Ishikawa (cell line): ENCODE results near the gene BFSP1.

Experiments
- CEBPB ChIP-seq: IDR thresholded peaks from 2 replicates; pipeline ENCODE4 v1.6.1; 2012
- CREB1 ChIP-seq: IDR thresholded peaks from 2 replicates; pipeline ENCODE4 v1.6.1; 2012; ENCODE audit warnings: low read depth
- EGR1 ChIP-seq: IDR thresholded peaks from 2 replicates; pipeline ENCODE4 v1.6.1; 2012
- EP300 ChIP-seq: IDR thresholded peaks from 2 replicates; pipeline ENCODE4 v1.6.1; 2012; ENCODE audit warnings: borderline replicate concordance
- FOXM1 ChIP-seq: IDR thresholded peaks from 2 replicates; pipeline ENCODE4 v1.6.1; 2012; ENCODE audit warnings: low read depth, borderline replicate concordance
- MAX ChIP-seq: IDR thresholded peaks from 2 replicates; pipeline ENCODE4 v1.6.1; 2012
- NFIC ChIP-seq: IDR thresholded peaks from 2 replicates; pipeline ENCODE4 v1.6.1; 2012
- RAD21 ChIP-seq: IDR thresholded peaks from 2 replicates; pipeline ENCODE4 v1.6.1; 2012; ENCODE audit warnings: low read depth
- REST ChIP-seq: IDR thresholded peaks from 2 replicates; pipeline ENCODE4 v1.6.1; 2012; ENCODE audit warnings: low read depth, mild to moderate bottlenecking
- TAF1 ChIP-seq: IDR thresholded peaks from 2 replicates; pipeline ENCODE4 v1.6.1; 2012; ENCODE audit warnings: low read depth, mild to moderate bottlenecking
- TCF12 ChIP-seq: IDR thresholded peaks from 2 replicates; pipeline ENCODE4 v1.6.1; 2012; ENCODE audit warnings: low read depth
- TEAD4 ChIP-seq: IDR thresholded peaks from 2 replicates; pipeline ENCODE4 v1.6.1; 2012
- USF1 ChIP-seq: IDR thresholded peaks from 2 replicates; pipeline ENCODE4 v1.6.1; 2012
- YY1 ChIP-seq: IDR thresholded peaks from 2 replicates; pipeline ENCODE4 v1.6.1; 2012; ENCODE audit warnings: low read depth
- ZBTB7A ChIP-seq: IDR thresholded peaks from 2 replicates; pipeline ENCODE4 v1.6.1; 2012; ENCODE audit warnings: low read depth

The BFSP1 gene

GRCh38 chr20:17497821-17498580 lies 33.2 kb downstream of the BFSP1 start:
- TF ChIP-seq NFIC (no peak), CREB1 (no peak), MAX (no peak), FOXM1 (no peak), TEAD4 (no peak), ZBTB7A (no peak), EP300 (no peak), TAF1 (no peak), TCF12 (no peak), EGR1 (no peak), CEBPB (no peak), REST (no peak), YY1 (no peak), USF1 (no peak), RAD21 (no peak)

- TF ChIP-seq TCF12 = no peak
- TF ChIP-seq YY1 = no peak
- TF ChIP-seq REST = no peak
- no peak for TF ChIP-seq FOXM1
- TF ChIP-seq MAX = no peak
- no peak for TF ChIP-seq ZBTB7A
- TF ChIP-seq USF1 = no peak
- no peak for TF ChIP-seq NFIC
- TF ChIP-seq EP300 = no peak
- TF ChIP-seq CEBPB = no peak
- TF ChIP-seq RAD21 = no peak
- no peak for TF ChIP-seq TAF1
- no peak for TF ChIP-seq EGR1
- TF ChIP-seq TEAD4 = no peak
Observed at GRCh38 chr20:17495826-17496225, 35.4 kb downstream of the BFSP1 start.

GRCh38 chr20:17494201-17494600 lies 37.0 kb downstream of the BFSP1 start:
- TF ChIP-seq CEBPB (no peak), TEAD4 (no peak)

- no peak for TF ChIP-seq USF1
- no peak for TF ChIP-seq EP300
- no peak for TF ChIP-seq TCF12
- TF ChIP-seq CREB1 = no peak
- no peak for TF ChIP-seq MAX
- TF ChIP-seq CEBPB = no peak
- no peak for TF ChIP-seq RAD21
- TF ChIP-seq FOXM1 = no peak
- no peak for TF ChIP-seq TEAD4
- no peak for TF ChIP-seq TAF1
- no peak for TF ChIP-seq ZBTB7A
- TF ChIP-seq YY1 = no peak
- no peak for TF ChIP-seq NFIC
- TF ChIP-seq EGR1 = no peak
- no peak for TF ChIP-seq REST
Observed at GRCh38 chr20:17493173-17493572, 38.0 kb downstream of the BFSP1 start.
